K562 (cell line): ENCODE data around the gene LMAN2. TPM values are rescaled to one million over a fixed set of nuclear protein-coding genes. Genes with fewer than 3 reads are reported as not detected.

Source experiments
- FUS ChIP-seq: fragments of 200-400 bp; formaldehyde crosslinking; optimal IDR thresholded peaks from 2 replicates; pipeline ENCODE3; 2017; ENCODE audit warnings: low read depth, low read length
- HDAC2 ChIP-seq: fragments of 450-650 bp; IDR thresholded peaks from 2 replicates; pipeline ENCODE4 v1.6.1; 2016; ENCODE audit warnings: mild to moderate bottlenecking
- HDGF ChIP-seq: fragments of 450-650 bp; IDR thresholded peaks from 2 replicates; pipeline ENCODE4 v1.6.1; 2016
- KDM1A ChIP-seq, 2 experiments: fragments of 450-650 bp; IDR thresholded peaks; 2 replicates each; pipeline ENCODE4 v1.6.1; 2016; ENCODE audit warnings: mild to moderate bottlenecking in 2 of 2
- MECOM ChIP-seq: fragments of 250-450 bp; sonication (Bioruptor Pico); IDR thresholded peaks from 2 replicates; pipeline ENCODE4 v1.8.0; 2022; ENCODE audit warnings: inconsistent platforms
- MITF ChIP-seq: IDR thresholded peaks from 2 replicates; pipeline ENCODE4 v1.6.1; 2014; ENCODE audit warnings: antibody characterized with exemption
- NR1H2 ChIP-seq: sonication (generic); formaldehyde crosslinking; IDR thresholded peaks from 2 replicates; pipeline ENCODE4 v1.4.0; 2020; ENCODE audit warnings: mild to moderate bottlenecking, missing genetic modification reagents
- PHB ChIP-seq: fragments of 250-450 bp; sonication (Bioruptor Pico); IDR thresholded peaks from 2 replicates; pipeline ENCODE4 v1.5.0; 2021
- RNF2 ChIP-seq: sonication (generic); IDR thresholded peaks from 2 replicates; pipeline ENCODE4 v1.6.1; 2016
- SMARCA5 ChIP-seq: fragments of 450-650 bp; IDR thresholded peaks from 2 replicates; pipeline ENCODE4 v1.6.1; 2016
- SMC3 ChIP-seq: conservative IDR thresholded peaks from 2 replicates; pipeline ENCODE4 v1.6.1; 2011; ENCODE audit warnings: low read depth, low read length, improper control_type of control experiment; ENCODE audit not compliant: insufficient read depth
- STAG1 ChIP-seq: sonication (generic); formaldehyde crosslinking; IDR thresholded peaks from 2 replicates; pipeline ENCODE4 v1.5.0; 2020; ENCODE audit warnings: missing genetic modification reagents, borderline replicate concordance
- ZBTB1 ChIP-seq: sonication (generic); formaldehyde crosslinking; IDR thresholded peaks from 2 replicates; pipeline ENCODE4 v1.8.1; 2023; ENCODE audit warnings: missing genetic modification reagents, low read depth, mild to moderate bottlenecking, borderline replicate concordance
- ZNF224 ChIP-seq: sonication (generic); formaldehyde crosslinking; IDR thresholded peaks from 2 replicates; pipeline ENCODE4 v1.8.0; 2022; ENCODE audit warnings: mild to moderate bottlenecking, missing genetic modification reagents
- ZNF274 ChIP-seq: IDR thresholded peaks from 2 replicates; pipeline ENCODE4 v1.6.1; 2011; ENCODE audit warnings: low read depth, mild to moderate bottlenecking, low read length, moderate library complexity, borderline replicate concordance
- ZNF3 ChIP-seq: fragments of 250-450 bp; sonication (Bioruptor Pico); IDR thresholded peaks from 2 replicates; pipeline ENCODE4 v1.5.0; 2021; ENCODE audit warnings: mild to moderate bottlenecking, moderate library complexity
- ZNF436 ChIP-seq: fragments of 250-450, 450-650 bp; sonication (Bioruptor Pico); formaldehyde crosslinking; IDR thresholded peaks from 2 replicates; pipeline ENCODE4 v1.7.0; 2020; ENCODE audit warnings: mild to moderate bottlenecking
- polyA plus RNA-seq, 8 experiments: library from polyadenylated mRNA; depleted of rRNA in 4 of 8; stranded (reverse) in 5 of 8; unstranded in 3 of 8; fragments of >200 nt; fragmentation: Nextera tagmentation in 2 of 8; fragmentation: Illumina TruSeq in 1 of 8; extraction: Ambion mirVana in 2 of 8; extraction: Trizol in 1 of 8; gene quantifications; 2 replicates each; pipeline versions ENCODE4 v1.2.1 to v1.2.3, GENCODE V29; 2011 to 2014; ENCODE audit warnings: inconsistent platforms in 1 of 8, missing spikeins in 1 of 8
- total RNA-seq, 7 experiments: library from RNA; depleted of rRNA in 6 of 7; stranded (reverse); fragments of >200 nt in 6 of 7; fragmentation: Illumina TruSeq in 2 of 7; extraction: Trizol in 2 of 7; gene quantifications; 2 replicates each; pipeline versions ENCODE4 v1.2.1 to v1.2.3, GENCODE V29; 2011 to 2021; ENCODE audit warnings: low replicate concordance in 1 of 7
- TF ChIP-seq, protein P1 (sequence below): IDR thresholded peaks from 2 replicates; pipeline ENCODE4 v1.6.1; 2016; ENCODE audit warnings: missing genetic modification characterization, missing compliant biosample characterization
- TF ChIP-seq, protein P2 (sequence below): fragments of 450-650 bp; IDR thresholded peaks from 2 replicates; pipeline ENCODE4 v1.6.1; 2016; ENCODE audit warnings: low read depth

Gene LMAN2
- total and polyA plus RNA-seq, 9 of the 15 experiments (the other 6 are each of a cell fraction or from before 2014, with no cell fraction given) = 2.7 to 254 (median 136) TPM

GRCh38 chr5:177367981-177368868 is 16.8 kb upstream of the LMAN2 start (continued):
- peak in 1 of 2 experiments; percentile 63; a peak in 1 of 4 replicates for TF ChIP-seq KDM1A (IDR thresholded peaks at IDR 0.05)
- TF ChIP-seq, protein P1, sequence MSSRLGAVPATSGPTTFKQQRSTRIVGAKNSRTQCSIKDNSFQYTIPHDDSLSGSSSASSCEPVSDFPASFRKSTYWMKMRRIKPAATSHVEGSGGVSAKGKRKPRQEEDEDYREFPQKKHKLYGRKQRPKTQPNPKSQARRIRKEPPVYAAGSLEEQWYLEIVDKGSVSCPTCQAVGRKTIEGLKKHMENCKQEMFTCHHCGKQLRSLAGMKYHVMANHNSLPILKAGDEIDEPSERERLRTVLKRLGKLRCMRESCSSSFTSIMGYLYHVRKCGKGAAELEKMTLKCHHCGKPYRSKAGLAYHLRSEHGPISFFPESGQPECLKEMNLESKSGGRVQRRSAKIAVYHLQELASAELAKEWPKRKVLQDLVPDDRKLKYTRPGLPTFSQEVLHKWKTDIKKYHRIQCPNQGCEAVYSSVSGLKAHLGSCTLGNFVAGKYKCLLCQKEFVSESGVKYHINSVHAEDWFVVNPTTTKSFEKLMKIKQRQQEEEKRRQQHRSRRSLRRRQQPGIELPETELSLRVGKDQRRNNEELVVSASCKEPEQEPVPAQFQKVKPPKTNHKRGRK = no peak
- TF ChIP-seq STAG1 = no peak
- no peak for TF ChIP-seq ZNF436 (CRISPR knock-in tag)
- no peak for TF ChIP-seq MITF
- TF ChIP-seq, protein P2, sequence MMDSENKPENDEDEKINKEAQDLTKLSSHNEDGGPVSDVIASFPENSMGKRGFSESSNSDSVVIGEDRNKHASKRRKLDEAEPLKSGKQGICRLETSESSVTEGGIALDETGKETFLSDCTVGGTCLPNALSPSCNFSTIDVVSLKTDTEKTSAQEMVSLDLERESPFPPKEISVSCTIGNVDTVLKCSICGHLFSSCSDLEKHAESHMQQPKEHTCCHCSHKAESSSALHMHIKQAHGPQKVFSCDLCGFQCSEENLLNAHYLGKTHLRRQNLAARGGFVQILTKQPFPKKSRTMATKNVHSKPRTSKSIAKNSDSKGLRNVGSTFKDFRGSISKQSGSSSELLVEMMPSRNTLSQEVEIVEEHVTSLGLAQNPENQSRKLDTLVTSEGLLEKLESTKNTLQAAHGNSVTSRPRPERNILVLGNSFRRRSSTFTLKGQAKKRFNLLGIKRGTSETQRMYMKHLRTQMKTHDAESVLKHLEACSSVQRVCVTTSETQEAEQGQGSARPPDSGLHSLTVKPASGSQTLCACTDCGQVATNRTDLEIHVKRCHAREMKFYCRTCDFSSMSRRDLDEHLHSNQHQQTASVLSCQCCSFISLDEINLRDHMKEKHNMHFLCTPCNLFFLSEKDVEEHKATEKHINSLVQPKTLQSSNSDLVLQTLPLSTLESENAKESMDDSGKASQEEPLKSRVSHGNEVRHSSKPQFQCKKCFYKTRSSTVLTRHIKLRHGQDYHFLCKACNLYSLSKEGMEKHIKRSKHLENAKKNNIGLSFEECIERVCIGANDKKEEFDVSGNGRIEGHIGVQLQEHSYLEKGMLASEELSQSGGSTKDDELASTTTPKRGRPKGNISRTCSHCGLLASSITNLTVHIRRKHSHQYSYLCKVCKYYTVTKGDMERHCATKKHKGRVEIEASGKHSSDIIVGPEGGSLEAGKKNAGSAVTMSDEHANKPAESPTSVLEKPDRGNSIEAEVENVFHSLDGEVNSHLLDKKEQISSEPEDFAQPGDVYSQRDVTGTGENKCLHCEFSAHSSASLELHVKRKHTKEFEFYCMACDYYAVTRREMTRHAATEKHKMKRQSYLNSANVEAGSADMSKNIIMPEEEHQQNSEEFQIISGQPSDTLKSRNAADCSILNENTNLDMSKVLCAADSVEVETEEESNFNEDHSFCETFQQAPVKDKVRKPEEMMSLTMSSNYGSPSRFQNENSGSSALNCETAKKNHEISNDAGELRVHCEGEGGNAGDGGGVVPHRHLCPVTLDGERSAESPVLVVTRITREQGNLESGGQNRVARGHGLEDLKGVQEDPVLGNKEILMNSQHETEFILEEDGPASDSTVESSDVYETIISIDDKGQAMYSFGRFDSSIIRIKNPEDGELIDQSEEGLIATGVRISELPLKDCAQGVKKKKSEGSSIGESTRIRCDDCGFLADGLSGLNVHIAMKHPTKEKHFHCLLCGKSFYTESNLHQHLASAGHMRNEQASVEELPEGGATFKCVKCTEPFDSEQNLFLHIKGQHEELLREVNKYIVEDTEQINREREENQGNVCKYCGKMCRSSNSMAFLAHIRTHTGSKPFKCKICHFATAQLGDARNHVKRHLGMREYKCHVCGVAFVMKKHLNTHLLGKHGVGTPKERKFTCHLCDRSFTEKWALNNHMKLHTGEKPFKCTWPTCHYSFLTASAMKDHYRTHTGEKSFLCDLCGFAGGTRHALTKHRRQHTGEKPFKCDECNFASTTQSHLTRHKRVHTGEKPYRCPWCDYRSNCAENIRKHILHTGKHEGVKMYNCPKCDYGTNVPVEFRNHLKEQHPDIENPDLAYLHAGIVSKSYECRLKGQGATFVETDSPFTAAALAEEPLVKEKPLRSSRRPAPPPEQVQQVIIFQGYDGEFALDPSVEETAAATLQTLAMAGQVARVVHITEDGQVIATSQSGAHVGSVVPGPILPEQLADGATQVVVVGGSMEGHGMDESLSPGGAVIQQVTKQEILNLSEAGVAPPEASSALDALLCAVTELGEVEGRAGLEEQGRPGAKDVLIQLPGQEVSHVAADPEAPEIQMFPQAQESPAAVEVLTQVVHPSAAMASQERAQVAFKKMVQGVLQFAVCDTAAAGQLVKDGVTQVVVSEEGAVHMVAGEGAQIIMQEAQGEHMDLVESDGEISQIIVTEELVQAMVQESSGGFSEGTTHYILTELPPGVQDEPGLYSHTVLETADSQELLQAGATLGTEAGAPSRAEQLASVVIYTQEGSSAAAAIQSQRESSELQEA = no peak
- TF ChIP-seq ZBTB1 (CRISPR knock-in tag) = no peak
- no peak for TF ChIP-seq PHB (CRISPR knock-in tag)
- TF ChIP-seq ZNF3 (CRISPR knock-in tag) = no peak
- TF ChIP-seq SMARCA5 = no peak
- no peak for TF ChIP-seq FUS
- TF ChIP-seq ZNF274 = 0 out of 2 replicates have a peak, but pooled peaks have one; percentile 31
- no peak for TF ChIP-seq ZNF224
- no peak for TF ChIP-seq RNF2
- TF ChIP-seq HDAC2 = 0 out of 2 replicates have a peak, but pooled peaks have one; percentile 2
- no peak for TF ChIP-seq MECOM (CRISPR knock-in tag)
- TF ChIP-seq SMC3 = 0 out of 2 replicates have a peak, but pooled peaks have one; percentile 16
- TF ChIP-seq HDGF = peak; percentile 25; the same call in 1 of the 2 replicates
- TF ChIP-seq NR1H2 = no peak
